Neutrophil (primary cell): ENCODE results near the gene RNF123.

Source experiments
- H3K27ac ChIP-seq: fragments of 200-600 bp; sonication (generic); 2 replicates; pipeline ENCODE4 v1.5.1; 2016; ENCODE audit warnings: mild to moderate bottlenecking, moderate library complexity
- H3K27me3 ChIP-seq: fragments of 200-600 bp; sonication (generic); 2 replicates; pipeline ENCODE4 v1.6.0; 2016; ENCODE audit warnings: mild to moderate bottlenecking
- H3K36me3 ChIP-seq: fragments of 200-600 bp; sonication (generic); 2 replicates; pipeline ENCODE4 v1.5.1; 2017
- H3K4me1 ChIP-seq, 2 experiments: fragments of 200-600 bp in 1 of 2; sonication (generic) in 1 of 2; 1 replicate in 1 of 2; 2 replicates in 1 of 2; pipeline versions ENCODE4 v1.5.1 to v1.6.1; 2013 to 2016; ENCODE audit warnings: low read depth in 1 of 2, low read length in 1 of 2, mild to moderate bottlenecking in 1 of 2, moderate library complexity in 1 of 2; ENCODE audit not compliant: control insufficient read depth in 1 of 2, insufficient read depth in 1 of 2
- H3K4me3 ChIP-seq, 2 experiments: fragments of 200-600 bp in 1 of 2; sonication (generic) in 1 of 2; 1 replicate in 1 of 2; 2 replicates in 1 of 2; pipeline ENCODE4 v1.5.1; 2013 to 2016; ENCODE audit warnings: low read depth in 1 of 2, low read length in 1 of 2, mild to moderate bottlenecking in 1 of 2, moderate library complexity in 1 of 2
- H3K9me3 ChIP-seq: fragments of 200-600 bp; sonication (generic); 2 replicates; pipeline ENCODE4 v1.5.1; 2016
- CTCF ChIP-seq: fragments of 200-600 bp; sonication (generic); IDR thresholded peaks from 2 replicates; pipeline ENCODE4 v1.5.1; 2016; ENCODE audit warnings: antibody characterized with exemption

RNF123 gene

GRCh38 chr3:49712166-49712565, 22.8 kb downstream of the RNF123 start:
- Histone ChIP-seq H3K9me3 (no peaks in the 10 kb centered on the region), H3K4me3 (no peak overlapping the region), H3K36me3 (peaks cover 68% of the 10 kb centered on the region), H3K27me3 (no peaks in the 10 kb centered on the region), H3K27ac (no peak overlapping the region), H3K4me1 (no peaks in the 10 kb centered on the region)
- TF ChIP-seq CTCF = no peak

- no peak overlapping the region for H3K4me3 ChIP-seq
- no peaks in the 10 kb centered on the region for H3K4me1 ChIP-seq
- H3K9me3 ChIP-seq = no peaks in the 10 kb centered on the region
- no peak overlapping the region for H3K27ac ChIP-seq
- TF ChIP-seq CTCF = no peak
- H3K36me3 ChIP-seq = peaks cover 65% of the 10 kb centered on the region
- H3K27me3 ChIP-seq = no peaks in the 10 kb centered on the region
Observed at GRCh38 chr3:49712631-49713317, 23.4 kb downstream of the RNF123 start.

DNA sequence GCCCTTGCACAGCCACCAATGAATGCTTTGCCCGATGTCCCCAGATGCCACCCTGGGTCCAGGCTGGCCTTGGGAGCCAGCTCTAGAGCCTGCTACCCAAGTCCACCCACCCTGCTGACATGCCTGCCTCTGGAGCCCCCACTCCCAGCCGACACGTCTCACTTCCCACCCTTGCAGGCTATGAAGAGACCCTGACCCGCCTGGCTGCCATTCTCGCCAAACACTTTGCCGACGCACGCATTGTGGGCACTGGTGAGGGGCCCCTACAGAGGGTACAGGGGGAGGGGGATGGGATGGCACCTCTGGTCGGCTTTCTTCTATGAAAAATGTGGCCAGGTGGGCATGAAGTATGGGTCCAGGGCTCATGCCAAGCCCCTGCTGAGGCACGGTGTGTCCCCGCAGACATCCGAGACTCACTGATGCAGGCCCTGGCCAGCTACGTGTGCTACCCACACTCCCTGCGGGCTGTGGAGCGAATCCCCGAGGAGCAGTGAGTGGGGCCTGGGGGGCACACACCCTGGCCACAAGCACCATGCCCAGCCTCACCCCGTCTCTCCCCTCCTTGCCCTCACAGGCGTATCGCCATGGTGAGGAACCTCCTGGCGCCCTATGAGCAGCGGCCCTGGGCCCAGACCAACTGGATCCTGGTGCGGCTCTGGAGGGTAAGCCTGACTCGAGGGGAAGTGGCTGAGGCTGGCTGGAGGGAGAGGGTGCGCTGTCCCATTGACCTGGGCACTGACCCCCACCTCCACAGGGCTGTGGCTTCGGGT, 24.2 kb downstream of the RNF123 start:
- no peak overlapping the region for H3K27ac ChIP-seq
- TF ChIP-seq CTCF = no peak
- H3K9me3 ChIP-seq = no peaks in the 10 kb centered on the region
- H3K4me3 ChIP-seq = no peak overlapping the region
- peaks cover under 1 to 1% of the 10 kb centered on the region in 2 experiments for H3K4me1 ChIP-seq
- H3K36me3 ChIP-seq = peaks cover 59% of the 10 kb centered on the region
- H3K27me3 ChIP-seq = peaks cover 7% of the 10 kb centered on the region

DNA sequence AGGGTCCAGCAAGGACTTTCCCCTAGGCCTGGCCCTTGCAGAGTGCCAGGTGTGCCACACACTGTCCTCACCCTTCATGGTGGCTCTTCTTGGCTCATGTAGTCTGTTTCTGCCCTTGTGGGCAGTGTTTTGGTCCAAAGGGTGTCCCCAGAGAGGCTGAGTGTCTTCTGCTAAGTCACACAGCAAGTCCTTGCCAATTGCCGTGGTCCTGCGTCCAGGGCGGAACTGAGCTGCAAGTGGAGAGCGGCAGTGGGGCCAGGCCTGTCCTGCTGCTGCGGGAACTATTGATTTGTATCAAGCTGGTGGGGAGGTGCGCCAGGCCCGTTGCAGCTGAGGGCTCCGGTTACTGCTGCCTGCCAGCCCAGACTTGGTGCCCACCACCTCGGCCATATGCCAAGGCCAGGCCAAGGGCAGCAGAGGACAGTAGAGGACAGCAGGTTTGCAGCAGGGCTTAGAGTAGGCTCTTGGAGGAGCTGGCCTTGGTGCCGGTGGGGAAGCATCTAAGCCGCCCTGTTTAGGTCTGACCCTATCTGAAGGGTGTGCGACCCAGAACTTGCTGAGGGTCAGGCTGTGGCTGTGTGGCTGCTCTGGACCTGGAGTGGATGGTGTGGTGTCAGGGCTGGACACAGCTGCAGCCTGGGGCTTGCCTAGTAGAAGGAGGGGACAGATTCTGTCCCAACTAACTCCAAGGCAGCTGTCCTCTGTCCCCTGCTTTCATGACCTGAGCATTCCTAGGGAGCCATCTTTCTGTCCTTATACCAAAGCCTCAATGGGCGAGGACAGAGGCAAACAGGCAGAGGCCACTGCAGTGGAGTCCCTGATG, 25.6 kb downstream of the RNF123 start:
- TF ChIP-seq CTCF = no peak
- no peaks in the 10 kb centered on the region for H3K9me3 ChIP-seq
- no peak overlapping the region for H3K27ac ChIP-seq
- H3K4me3 ChIP-seq = no peak overlapping the region
- peaks cover 14% of the 10 kb centered on the region in 2 experiments for H3K4me1 ChIP-seq
- H3K27me3 ChIP-seq = peaks cover 14% of the 10 kb centered on the region
- H3K36me3 ChIP-seq = peaks cover 57% of the 10 kb centered on the region

DNA sequence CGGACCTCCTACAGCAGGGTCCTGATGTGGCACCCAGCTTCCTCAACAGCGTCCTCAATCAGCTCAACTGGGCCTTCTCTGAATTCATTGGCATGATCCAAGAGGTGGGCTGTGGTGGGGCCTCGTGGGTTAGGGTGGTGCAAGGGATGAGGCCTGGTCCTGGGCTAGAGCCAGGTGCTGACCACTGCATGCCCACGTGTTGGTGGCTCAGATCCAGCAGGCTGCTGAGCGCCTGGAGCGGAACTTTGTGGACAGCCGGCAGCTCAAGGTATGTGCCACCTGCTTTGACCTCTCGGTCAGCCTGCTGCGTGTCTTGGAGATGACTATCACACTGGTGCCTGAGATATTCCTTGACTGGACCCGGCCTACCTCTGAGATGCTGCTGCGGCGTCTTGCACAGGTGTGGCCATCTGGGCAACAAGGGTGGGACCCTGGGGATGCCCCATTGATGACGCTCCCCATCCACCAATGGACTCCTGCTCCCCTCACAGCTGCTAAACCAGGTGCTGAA, 26.3 kb downstream of the RNF123 start:
- Histone ChIP-seq H3K27ac (no peak overlapping the region), H3K9me3 (no peaks in the 10 kb centered on the region), H3K4me1 (peaks cover 14 to 15% of the 10 kb centered on the region in 2 experiments), H3K4me3 (no peak overlapping the region), H3K27me3 (peaks cover 14% of the 10 kb centered on the region), H3K36me3 (peaks cover 61% of the 10 kb centered on the region)
- TF ChIP-seq CTCF = no peak
